GM10847 (cell line): ENCODE results near the gene S100A1.

Experiments used
- POLR2A ChIP-seq: IDR thresholded peaks from 2 replicates; pipeline ENCODE4 v1.6.1; 2011; ENCODE audit not compliant: insufficient read length; ENCODE audit errors: extremely low read depth

S100A1 gene

DNA sequence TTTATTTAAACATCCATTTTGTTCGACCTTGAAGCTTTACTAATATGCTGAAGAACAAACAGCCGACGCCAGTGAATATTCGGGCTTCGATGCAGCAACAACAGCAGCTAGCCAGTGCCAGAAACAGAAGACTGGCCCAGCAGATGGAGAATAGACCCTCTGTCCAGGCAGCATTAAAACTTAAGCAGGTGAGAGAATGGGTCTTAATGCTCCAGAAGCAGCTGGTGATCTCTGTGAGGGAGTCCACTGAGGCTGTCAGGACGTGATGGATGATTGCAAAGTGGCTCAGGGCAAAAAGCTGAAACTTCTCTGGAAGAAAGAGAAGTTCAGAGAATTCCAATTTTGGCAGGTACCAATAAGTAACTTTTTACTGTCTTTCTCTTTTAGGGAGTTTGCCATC lies 10.0 kb downstream of the S100A1 start:
- no peak for TF ChIP-seq POLR2A

DNA sequence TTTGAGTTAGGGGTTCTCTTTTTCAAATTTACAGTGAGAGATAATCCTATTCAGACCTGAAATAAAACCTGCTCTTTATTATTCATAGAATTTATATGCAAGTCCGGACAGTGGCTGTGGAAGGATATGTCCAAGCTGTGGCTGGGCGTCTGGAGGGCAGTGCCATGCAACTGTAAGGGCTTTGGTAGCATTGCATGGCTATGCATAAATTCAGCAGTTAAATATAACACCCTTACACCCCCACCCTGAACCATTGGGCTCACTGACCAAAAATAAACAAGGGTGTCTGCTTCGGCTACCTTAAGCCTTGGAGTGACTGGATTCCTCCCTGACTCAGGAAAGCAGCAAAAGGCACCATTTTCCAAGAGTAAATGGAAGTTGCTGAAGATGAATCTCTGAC lies 11.0 kb downstream of the S100A1 start:
- no peak for TF ChIP-seq POLR2A

DNA sequence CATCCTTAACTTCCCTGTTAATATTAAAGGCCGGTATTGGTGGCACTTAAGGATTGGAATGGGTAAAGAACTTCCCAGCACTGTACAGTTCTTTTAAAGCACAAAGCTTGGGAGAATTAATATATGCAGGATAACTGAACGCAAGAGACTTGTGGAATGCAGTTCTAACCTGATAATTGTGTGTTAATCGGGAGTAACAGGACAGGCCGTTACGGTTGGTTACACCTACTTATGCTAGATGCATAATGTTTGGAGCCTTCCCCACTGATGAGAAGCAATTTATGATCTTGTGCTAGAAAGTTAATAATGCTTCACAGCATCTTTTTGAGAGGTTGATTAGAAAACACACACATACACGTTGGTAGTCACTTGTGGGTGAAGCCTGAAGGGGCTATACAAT lies 12.6 kb downstream of the S100A1 start:
- no peak for TF ChIP-seq POLR2A

DNA sequence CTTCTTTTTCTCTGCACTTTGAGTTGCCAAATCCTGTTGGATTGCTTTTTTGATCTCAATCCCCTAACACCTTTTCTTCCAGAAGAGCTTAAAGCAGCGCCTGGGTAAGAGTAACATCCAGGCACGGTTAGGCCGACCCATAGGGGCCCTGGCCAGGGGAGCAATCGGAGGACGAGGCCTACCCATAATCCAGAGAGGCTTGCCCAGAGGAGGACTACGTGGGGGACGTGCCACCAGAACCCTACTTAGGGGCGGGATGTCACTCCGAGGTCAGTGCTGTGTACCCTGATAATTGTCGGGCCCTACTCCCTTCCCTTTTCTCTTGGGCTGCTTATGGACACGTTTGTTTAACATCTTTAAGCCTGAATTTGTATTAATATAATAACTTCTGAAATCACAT lies 13.9 kb downstream of the S100A1 start:
- TF ChIP-seq POLR2A, result no peak

DNA sequence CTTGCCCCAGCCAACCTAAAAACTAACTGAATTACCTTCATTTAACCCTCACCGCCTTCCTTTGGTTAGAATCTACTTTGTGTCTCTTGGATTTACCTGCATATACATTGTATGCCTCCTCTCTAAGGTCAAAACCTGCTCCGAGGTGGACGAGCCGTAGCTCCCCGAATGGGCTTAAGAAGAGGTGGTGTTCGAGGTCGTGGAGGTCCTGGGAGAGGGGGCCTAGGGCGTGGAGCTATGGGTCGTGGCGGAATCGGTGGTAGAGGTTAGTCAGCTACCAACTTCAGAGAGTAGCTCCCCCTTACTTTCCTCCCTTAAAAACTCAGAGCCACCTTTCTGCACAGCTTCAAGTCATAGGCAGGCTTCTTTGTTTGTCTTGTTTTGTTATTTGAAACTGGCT lies 14.9 kb downstream of the S100A1 start:
- no peak for TF ChIP-seq POLR2A

DNA sequence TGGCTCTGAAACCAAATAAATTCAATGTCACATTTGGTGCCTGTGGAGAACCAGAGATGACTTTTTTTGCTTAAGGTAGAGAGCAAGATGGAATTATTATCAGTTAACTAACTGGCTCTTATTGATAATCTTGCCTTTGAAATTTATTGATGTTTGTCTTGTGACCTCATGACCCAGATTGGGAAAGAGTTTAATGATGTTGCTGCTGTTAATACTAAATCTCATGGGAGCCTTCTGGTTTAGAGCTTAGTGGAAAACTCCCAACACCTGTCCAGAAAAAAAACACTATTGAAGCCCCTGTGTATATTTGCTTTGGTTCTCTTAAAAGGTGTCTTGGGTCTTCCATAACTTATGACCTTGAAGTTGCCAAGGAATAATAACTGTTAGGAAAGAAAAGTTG lies 15.6 kb downstream of the S100A1 start:
- no peak for TF ChIP-seq POLR2A

DNA sequence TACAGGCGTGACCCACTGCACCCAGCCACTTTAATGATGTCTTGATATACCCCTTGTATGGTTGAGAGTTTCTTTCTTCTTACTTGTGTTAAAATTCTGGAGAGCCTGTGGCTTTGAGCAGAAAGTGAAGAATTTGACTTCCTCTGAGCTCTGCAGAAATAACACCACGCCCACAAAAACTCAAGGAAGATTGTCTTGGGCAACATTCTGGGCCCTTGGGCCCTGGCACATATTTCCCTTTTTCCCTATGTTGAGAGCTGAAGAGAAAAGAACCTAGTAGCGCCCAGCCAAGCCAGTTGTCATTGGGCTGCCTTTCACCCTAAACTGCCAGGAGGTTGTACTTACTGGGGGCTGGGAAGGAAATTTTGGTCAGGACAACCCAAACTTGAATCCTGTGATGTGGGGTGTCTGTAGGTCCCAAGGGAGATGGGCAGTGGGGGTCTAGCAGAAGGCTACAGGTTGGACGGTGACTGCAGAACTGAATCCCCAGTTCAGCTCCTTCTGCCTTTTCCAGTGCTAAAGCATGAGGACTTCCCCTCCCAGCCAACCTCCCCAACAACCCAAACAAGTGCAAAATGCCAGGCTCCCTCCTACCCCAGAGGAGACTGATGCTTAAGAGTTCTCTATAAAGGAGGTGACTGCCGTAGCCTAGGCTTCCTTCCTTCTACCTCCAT lies 18.6 kb downstream of the S100A1 start:
- TF ChIP-seq POLR2A, result no peak

DNA sequence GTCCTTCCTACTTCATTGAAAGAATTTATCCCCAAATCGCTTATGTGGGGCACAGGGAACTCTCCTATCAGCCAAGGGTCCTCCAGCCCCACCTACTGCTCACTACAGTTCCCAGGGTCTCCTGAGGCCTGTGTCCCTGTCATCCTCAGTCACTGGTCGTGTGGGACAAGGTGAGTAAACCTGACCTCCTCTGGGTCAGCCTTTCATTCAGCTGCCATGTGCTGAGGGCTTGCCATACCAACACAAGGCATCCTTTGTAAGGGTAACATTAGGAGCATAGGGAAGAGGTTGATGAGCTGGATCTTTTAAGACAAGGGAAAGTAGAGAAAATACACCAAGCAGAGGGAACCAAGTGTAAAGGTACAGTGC lies 19.1 kb downstream of the S100A1 start:
- TF ChIP-seq POLR2A, result no peak

DNA sequence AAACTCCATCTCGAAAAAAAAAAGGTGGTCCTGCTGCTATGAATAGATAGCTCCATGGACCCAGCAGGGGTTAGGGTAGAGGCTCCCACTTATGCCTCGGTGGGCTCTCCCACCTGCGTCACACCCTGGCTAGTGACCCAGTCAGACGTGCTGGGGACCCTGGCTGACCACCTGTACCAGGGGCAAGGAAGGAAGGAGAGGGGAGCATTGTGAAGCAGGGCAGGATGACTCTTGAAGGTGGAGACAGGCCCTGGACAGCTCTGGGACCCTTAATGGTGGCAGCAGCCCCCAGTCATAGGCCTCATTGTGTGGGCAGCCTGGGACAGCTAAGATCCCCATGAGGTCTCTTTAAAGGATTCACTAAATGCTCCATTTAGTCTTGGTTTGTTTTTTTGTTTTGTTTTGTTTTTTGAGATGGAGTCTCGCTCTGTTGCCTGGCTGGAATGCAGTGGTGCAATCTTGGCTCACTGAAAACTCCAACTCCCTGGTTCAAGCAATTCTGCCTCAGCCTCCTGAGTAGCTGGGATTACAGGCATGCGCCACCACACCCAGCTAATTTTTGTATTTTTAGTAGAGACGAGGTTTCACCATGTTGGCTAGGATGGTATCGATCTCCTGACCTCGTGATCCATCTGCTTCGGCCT lies 19.9 kb downstream of the S100A1 start:
- TF ChIP-seq POLR2A, result no peak

DNA sequence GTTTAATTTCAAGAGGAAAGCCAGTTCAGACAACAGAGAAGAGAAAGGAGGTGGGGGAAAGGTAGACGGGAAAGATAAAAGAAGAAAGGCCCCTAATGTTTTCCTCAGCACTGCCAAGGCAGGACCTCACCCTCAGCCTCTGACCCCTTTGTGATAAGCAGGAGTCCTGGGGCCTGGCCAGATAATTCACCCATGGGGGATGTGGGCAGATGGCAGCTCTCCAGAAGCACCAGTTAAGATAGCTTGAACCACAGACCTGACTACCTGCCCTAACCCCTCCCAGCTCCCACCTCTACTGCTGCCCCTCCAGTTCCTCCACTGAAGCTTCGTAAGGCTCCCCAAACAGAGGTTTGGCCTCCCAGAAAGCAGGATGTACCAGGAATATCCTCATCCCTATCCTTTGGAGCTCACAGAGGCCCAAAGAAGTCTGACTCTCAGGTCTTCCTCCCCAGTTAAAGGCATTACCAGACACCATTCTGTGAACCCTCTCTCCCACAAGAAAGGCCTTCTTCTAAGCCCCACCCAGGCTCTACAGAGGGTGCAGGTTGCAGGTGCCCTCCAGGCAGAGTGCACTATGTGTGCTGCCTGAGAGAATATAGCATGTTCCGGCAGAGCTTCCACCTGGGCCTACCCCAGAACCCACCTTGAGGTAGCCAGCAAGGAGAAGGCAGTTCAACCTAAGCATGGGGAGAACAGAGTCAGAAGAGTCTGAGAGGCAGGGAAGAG lies 21.1 kb downstream of the S100A1 start:
- TF ChIP-seq POLR2A, result no peak

DNA sequence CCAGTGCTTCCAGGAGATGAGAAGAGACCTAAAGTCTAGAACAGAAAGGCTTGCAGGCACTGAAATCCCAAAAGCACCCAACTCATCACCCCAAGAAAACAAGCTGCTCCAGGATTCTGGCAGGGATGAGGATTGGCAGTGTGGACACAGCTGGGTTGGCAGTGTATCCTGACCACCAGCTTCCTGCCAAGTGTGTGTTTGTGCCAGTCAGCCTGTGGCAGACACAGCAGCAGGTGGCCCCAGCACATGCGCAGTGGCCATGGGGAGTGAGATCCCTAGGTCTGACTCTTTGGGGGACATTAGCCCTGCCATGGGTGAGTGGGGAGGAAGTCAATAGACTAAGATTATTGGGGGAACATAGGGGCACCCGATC lies 21.6 kb downstream of the S100A1 start:
- no peak for TF ChIP-seq POLR2A

DNA sequence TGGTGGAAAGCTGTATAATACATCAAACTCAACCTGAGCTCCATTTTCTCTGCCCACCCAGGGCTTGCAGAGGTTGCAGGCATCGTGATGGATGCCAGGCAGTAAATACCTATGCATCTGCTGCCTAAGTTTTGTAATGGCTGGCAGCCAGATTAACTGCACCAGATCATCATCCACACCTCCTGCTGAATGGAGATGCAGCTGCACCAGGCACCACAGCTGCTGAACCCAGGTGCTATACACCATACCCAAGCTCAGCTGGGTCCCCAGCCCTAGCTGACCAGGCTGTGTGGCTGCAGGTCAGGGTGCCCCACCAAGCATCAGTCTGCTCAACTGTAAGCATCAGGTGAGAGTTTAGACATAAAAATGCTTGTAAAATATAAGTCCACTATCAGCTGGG lies 23.5 kb downstream of the S100A1 start:
- TF ChIP-seq POLR2A, result no peak

DNA sequence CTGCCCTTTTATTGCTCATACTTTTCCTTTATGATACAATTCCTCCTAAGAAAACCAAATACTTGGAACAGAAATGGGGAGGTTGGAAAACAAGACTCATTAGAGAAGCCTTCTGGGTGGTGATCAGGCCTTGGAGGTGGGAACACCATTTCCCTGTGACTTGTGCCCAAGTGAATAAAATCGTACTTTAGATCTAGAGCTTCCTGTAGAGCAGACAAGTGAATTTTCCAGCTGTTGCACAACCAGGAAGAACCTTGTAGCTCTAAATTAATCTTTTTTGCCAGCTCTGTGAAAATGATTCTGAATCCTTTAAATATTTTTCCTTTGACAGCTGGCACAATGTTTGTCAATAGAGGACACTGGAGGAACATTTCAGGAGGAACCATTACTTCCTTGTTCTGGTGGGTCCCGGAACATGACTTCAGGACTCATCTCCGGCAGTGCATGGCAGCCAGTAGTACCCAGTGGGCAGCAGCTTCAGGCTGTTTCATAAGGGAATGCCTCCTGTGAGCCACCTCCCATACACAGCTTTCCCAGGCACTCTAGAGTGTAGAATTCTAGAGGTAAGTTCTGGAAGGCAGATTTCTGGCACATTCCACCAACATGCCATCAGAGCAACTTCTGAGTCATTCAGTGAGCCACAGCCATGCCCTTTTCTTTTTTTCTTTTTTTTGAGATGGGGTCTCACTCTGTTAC lies 24.7 kb downstream of the S100A1 start:
- no peak for TF ChIP-seq POLR2A

DNA sequence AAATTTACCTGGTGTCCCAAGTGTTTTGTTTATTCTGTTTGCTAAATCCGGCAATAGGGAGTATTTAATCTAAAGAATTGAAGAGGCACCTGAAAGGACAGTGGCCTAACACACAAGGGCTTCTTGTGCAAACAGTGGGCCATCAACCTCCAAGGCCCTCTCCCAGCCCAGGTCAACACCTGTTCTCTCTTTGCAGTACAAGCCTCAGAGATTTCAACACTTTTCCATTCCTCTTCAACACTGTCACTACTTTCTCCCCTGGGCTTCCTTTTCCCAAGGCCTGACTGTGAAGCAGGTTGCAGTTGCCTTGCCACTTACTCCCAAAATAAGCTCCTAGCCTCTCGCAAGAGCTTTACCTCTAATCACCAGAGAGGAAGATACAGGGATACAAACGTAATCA lies 27.1 kb downstream of the S100A1 start:
- TF ChIP-seq POLR2A, result no peak

DNA sequence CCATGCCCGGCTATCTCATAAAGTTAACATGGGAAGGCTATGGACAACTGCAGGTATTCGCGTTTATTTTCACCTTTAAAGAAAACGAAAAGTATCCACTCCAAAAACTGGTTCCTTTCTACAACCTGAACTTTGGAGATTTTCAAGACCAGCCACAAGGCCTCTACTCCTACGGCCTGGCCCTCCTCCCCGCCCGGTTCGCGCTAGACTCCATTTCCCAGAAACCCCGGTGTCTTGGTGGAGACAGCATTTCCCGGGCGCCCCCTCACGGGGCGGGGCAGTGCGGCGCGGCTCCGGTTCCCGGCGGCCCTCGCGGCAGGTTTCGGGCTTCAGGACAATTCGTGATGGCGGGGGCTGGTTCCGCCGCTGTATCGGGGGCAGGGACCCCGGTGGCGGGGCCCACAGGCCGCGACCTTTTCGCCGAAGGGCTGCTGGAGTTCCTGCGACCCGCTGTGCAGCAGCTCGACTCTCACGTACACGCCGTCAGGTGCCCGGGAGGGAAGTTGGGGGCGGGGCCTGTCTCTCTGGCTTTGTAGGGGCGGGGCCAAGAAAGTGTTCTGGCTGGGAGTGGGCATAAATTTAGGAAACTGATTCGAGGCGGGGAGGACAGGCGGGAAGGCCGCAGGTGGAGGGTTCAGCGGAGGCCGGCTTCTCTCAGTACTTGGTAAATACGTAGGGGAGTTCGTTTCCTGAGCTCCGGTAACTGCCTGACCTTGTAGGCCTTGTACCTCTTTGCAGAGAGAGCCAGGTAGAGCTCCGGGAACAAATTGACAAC lies 30.4 kb downstream of the S100A1 start, which contains the start of gene SNAPIN:
Gene SNAPIN (plus strand): TSS at position 304 of the 775 bp plus-strand sequence. CDS start 41 bp downstream, at position 345.
- peak; percentile 81 for TF ChIP-seq POLR2A

DNA sequence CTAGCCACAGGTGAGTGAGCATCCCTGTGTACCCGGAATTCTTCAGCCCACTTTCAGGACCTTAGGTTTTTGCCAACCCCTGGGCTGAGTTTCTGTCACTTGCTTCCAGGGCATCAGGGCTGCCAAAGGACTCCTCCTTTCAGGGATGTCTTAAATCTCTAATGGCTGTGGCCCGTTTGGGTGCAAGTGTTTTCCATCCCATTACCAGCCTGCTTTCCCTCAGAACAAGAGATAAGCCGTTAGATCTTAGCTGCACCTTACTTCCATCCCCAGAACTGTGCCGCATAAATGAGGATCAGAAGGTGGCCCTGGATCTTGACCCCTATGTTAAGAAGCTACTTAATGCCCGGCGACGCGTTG lies 30.9 kb downstream of the S100A1 start:
- TF ChIP-seq POLR2A, result no peak

DNA sequence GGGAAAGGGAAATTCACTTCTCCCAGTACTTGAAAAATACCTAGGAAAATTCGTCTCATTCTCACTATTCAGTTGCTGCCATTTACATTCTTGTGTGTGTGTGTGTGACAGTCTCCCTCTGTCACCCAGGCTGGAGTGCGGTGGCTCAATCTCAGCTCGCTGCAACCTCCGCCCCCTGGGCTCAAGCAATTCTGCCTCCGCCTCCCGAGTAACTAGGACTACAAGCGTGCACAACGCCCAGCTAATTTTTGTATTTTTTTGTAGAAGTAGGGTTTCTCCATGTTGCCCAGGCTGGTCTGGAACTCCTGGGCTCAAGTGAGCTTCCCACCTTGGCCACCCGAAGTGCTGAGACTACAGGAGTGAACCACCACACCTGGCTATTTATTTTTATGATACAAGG lies 31.4 kb downstream of the S100A1 start:
- TF ChIP-seq POLR2A, result no peak
